ENCODE results near the gene APCDD1. TPM values are rescaled to one million over a fixed set of nuclear protein-coding genes. Genes with fewer than 3 reads are reported as not detected.
A peak's percentile ranks its signal among the peaks of the same experiment; 100 is the strongest.
"Not testable (repeated sequence)": the region's sequence is repeated elsewhere in the genome, so short reads cannot be mapped to it uniquely, and the experiment has no call there.

The APCDD1 gene
- total RNA-seq, 1 experiment from 2014 or later, result not detected

- no peak for DNase-seq (ENCODE audit: low spot score)
- in situ Hi-C loops (cut with HindIII; ENCODE audit: low sequenced_read_pairs), result no loop called here
Measured at GRCh38 chr18:10482363-10482984, 28.0 kb downstream of the APCDD1 start.

- DNase-seq (ENCODE audit: low spot score), result no peak
- in situ Hi-C loops (cut with HindIII; ENCODE audit: low sequenced_read_pairs), result no loop called here
Measured at GRCh38 chr18:10482985-10483949, 28.8 kb downstream of the APCDD1 start.

GRCh38 chr18:10485475-10485874 lies 31.0 kb downstream of the APCDD1 start:
- in situ Hi-C loops (cut with HindIII; ENCODE audit: low sequenced_read_pairs), result no loop called here
- DNase-seq (ENCODE audit: low spot score), result no peak

GRCh38 chr18:10486362-10486761 lies 31.9 kb downstream of the APCDD1 start:
- in situ Hi-C loops (cut with HindIII; ENCODE audit: low sequenced_read_pairs), result no loop called here

GRCh38 chr18:10487154-10487553 lies 32.7 kb downstream of the APCDD1 start:
- in situ Hi-C loops (cut with HindIII; ENCODE audit: low sequenced_read_pairs), result no loop called here

More at GRCh38 chr18:10486362-10486761, 31.9 kb downstream of the APCDD1 start:
- DNase-seq (ENCODE audit: low spot score), result no peak

GRCh38 chr18:10488017-10488416 lies 33.6 kb downstream of the APCDD1 start:
- in situ Hi-C loops (cut with HindIII; ENCODE audit: low sequenced_read_pairs), result no loop called here
- DNase-seq (ENCODE audit: low spot score), result no peak

More at GRCh38 chr18:10487154-10487553, 32.7 kb downstream of the APCDD1 start:
- DNase-seq (ENCODE audit: low spot score), result no peak

- DNase-seq (ENCODE audit: low spot score), result no peak
- in situ Hi-C loops (cut with HindIII; ENCODE audit: low sequenced_read_pairs), result no loop called here
Measured at GRCh38 chr18:10490401-10491165, 36.1 kb downstream of the APCDD1 start.

- in situ Hi-C loops (cut with HindIII; ENCODE audit: low sequenced_read_pairs), result no loop called here
- no peak for DNase-seq (ENCODE audit: low spot score)
Measured at GRCh38 chr18:10495936-10496335, 41.5 kb downstream of the APCDD1 start.

GRCh38 chr18:10497206-10497749 lies 42.8 kb downstream of the APCDD1 start:
- DNase-seq (ENCODE audit: low spot score), result no peak
- in situ Hi-C loops (cut with HindIII; ENCODE audit: low sequenced_read_pairs), result no loop called here

- in situ Hi-C loops (cut with HindIII; ENCODE audit: low sequenced_read_pairs), result no loop called here
- no peak for DNase-seq (ENCODE audit: low spot score)
Measured at GRCh38 chr18:10499230-10499629, 44.8 kb downstream of the APCDD1 start.

GRCh38 chr18:10500038-10500437 lies 45.6 kb downstream of the APCDD1 start:
- in situ Hi-C loops (cut with HindIII; ENCODE audit: low sequenced_read_pairs), result no loop called here

GRCh38 chr18:10504723-10505122 lies 50.3 kb downstream of the APCDD1 start:
- DNase-seq (ENCODE audit: low spot score), result no peak
- in situ Hi-C loops (cut with HindIII; ENCODE audit: low sequenced_read_pairs), result no loop called here

More at GRCh38 chr18:10500038-10500437, 45.6 kb downstream of the APCDD1 start:
- no peak for DNase-seq (ENCODE audit: low spot score)

- in situ Hi-C loops (cut with HindIII; ENCODE audit: low sequenced_read_pairs); DNase-seq (ENCODE audit: low spot score): not testable (repeated sequence)
Measured at GRCh38 chr18:10505892-10506291, 51.5 kb downstream of the APCDD1 start.

GRCh38 chr18:10508591-10508990 lies 54.2 kb downstream of the APCDD1 start:
- in situ Hi-C loops (cut with HindIII; ENCODE audit: low sequenced_read_pairs), result no loop called here
- no peak for DNase-seq (ENCODE audit: low spot score)

GRCh38 chr18:10511236-10511635 lies 56.8 kb downstream of the APCDD1 start:
- DNase-seq (ENCODE audit: low spot score), result no peak
- in situ Hi-C loops (cut with HindIII; ENCODE audit: low sequenced_read_pairs), result no loop called here

- in situ Hi-C loops (cut with HindIII; ENCODE audit: low sequenced_read_pairs), result no loop called here
- peak; percentile 19 for DNase-seq (ENCODE audit: low spot score)
Measured at GRCh38 chr18:10514082-10514481, 59.6 kb downstream of the APCDD1 start.

GRCh38 chr18:10514601-10515000 lies 60.2 kb downstream of the APCDD1 start:
- no peak for DNase-seq (ENCODE audit: low spot score)
- in situ Hi-C loops (cut with HindIII; ENCODE audit: low sequenced_read_pairs), result no loop called here

- in situ Hi-C loops (cut with HindIII; ENCODE audit: low sequenced_read_pairs), result no loop called here
- no peak for DNase-seq (ENCODE audit: low spot score)
Measured at GRCh38 chr18:10515456-10515855, 61.0 kb downstream of the APCDD1 start.

GRCh38 chr18:10516078-10516477 lies 61.6 kb downstream of the APCDD1 start:
- DNase-seq (ENCODE audit: low spot score), result no peak
- in situ Hi-C loops (cut with HindIII; ENCODE audit: low sequenced_read_pairs), result no loop called here

Measured in G401 (cell line).